ENCODE measurements around the gene SLC39A1. TPM values are rescaled to one million over a fixed set of nuclear protein-coding genes. Genes with fewer than 3 reads are reported as not detected.
"Not testable (repeated sequence)": the region's sequence is repeated elsewhere in the genome, so short reads cannot be mapped to it uniquely, and the experiment has no call there.

The SLC39A1 gene
- total RNA-seq, 1 donor from 2014 or later = 86.3 TPM

DNA sequence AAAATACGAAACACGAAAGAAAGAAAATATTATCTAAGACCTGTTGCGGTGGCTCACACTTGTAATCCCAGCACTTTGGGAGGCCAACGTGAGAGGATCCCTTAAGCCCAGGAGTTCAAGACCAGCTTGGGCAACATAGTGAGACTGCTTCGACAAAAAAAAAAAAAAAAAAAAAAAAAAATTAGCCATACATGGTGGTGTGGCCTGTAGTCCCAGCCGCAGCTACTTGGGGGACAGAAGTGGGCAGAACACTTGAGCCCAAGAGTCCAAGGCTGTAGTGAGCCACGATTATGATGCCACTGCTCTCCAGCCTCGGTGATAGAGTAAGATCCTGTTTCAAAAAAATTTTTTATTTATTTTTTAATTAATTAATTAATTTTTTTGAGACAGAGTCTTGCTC is 24.3 kb upstream of the SLC39A1 start:
- Histone ChIP-seq H3K4me3 (no peak overlapping the region), H3K27ac (peak overlapping the region in 1 of 2 donors; percentile 90), H3K36me3 (peaks cover 6 to 9% of the 10 kb centered on the region in 2 donors), H3K9me3 (no peaks in the 10 kb centered on the region), H3K4me1 (peaks cover 2 to 31% of the 10 kb centered on the region in 2 donors), H3K27me3 (no peaks in the 10 kb centered on the region)
- intact Hi-C loops (cut with DNase I) = loop anchor here (2.0 to 5.0 kb wide), 6 partner anchors 65 to 1150 kb away; partner anchors contain the start of genes GATAD2B, NPR1 and SLC50A1
- no peak for DNase-seq (ENCODE audit: low spot score in 2 of 2)
- TF ChIP-seq, protein P1, sequence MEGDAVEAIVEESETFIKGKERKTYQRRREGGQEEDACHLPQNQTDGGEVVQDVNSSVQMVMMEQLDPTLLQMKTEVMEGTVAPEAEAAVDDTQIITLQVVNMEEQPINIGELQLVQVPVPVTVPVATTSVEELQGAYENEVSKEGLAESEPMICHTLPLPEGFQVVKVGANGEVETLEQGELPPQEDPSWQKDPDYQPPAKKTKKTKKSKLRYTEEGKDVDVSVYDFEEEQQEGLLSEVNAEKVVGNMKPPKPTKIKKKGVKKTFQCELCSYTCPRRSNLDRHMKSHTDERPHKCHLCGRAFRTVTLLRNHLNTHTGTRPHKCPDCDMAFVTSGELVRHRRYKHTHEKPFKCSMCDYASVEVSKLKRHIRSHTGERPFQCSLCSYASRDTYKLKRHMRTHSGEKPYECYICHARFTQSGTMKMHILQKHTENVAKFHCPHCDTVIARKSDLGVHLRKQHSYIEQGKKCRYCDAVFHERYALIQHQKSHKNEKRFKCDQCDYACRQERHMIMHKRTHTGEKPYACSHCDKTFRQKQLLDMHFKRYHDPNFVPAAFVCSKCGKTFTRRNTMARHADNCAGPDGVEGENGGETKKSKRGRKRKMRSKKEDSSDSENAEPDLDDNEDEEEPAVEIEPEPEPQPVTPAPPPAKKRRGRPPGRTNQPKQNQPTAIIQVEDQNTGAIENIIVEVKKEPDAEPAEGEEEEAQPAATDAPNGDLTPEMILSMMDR (IDR thresholded peaks at IDR 0.05) = no peak

DNA sequence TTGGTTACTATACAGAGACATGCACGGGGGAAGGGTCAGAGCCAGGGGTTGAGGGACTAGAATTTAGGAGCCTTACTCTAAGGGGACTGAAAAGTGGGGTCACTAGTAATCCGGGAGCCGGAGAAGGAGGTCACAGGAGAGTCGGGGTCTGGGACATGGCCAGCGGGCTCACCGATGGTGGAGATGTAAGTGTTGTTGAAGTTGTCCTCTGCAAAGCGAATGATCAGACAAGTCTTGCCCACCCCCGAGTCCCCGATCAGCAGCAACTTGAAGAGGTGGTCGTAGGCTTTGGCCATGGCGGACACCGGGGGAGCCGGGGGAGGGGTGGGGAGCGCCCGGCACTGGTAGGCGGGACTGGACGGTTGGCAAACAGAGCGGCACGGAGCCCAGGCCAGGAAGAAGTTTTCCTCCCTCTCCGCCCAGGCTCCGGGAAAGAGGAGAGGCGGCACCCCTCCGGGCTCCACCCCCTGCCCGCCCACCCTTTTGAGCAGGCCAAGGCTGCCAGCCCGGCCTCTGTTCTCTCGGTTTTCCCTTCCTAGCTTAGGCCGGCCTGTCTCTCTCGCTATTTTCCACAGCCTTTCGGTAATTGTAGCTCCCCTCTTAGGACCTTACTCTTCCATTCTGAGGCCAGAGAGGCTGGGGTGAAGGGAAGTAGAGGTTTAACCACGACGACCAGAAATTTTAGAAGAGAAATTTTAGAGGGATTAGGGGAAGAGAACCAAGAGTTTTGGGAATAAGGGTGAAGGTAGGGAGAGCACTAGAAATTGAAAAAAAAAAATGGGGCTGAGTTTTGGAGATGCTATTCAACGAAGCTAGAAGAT is 22.8 kb upstream of the SLC39A1 start, which contains the start of gene RAB13:
RAB13 (minus strand) TSS at position 399 of the 821 bp plus-strand sequence; CDS start at position 296, 103 bp downstream.
- Histone ChIP-seq H3K36me3 (peaks cover 4 to 11% of the 10 kb centered on the region in 2 donors), H3K27me3 (no peaks in the 10 kb centered on the region), H3K4me1 (peaks cover 0 to 21% of the 10 kb centered on the region in 2 donors), H3K4me3 (peak within 1 kb of the TSS; percentile 71 to 72), H3K27ac (peak within 1 kb of the TSS; percentile 88 to 90), H3K9me3 (no peaks in the 10 kb centered on the region)
- intact Hi-C loops (cut with DNase I) = loop anchor here (1.0 to 5.0 kb wide), 10 partner anchors 19 to 1151 kb away; partner anchors contain the start of genes CREB3L4, CRTC2, DENND4B and GATAD2B
- TF ChIP-seq, protein P1 (IDR thresholded peaks at IDR 0.05) = no peak
- DNase-seq (ENCODE audit: low spot score in 2 of 2) = peak; percentile 58 to 93

GRCh38 chr1:153985341-153985912 is 22.1 kb upstream of the SLC39A1 start:
- TF ChIP-seq, protein P1 (IDR thresholded peaks at IDR 0.05) = no peak
- Histone ChIP-seq H3K36me3 (peaks cover 4 to 15% of the 10 kb centered on the region in 2 donors), H3K4me3 (peak overlapping the region; percentile 71 to 72), H3K9me3 (no peaks in the 10 kb centered on the region), H3K27ac (peak overlapping the region; percentile 88 to 90), H3K27me3 (no peaks in the 10 kb centered on the region), H3K4me1 (peaks cover 0 to 21% of the 10 kb centered on the region in 2 donors)
- intact Hi-C loops (cut with DNase I) = loop anchor here (5.0 kb wide), 2 partner anchors 308 to 1152 kb away; partner anchors contain the start of genes NPR1 and SLC50A1
- DNase-seq (ENCODE audit: low spot score in 2 of 2) = peak in 1 of 2 donors; percentile 83

- intact Hi-C loops (cut with DNase I) = no loop called here
- peak overlapping the region; percentile 88 to 90 for H3K27ac ChIP-seq
Observed at GRCh38 chr1:153984123-153984894, 21.0 kb upstream of the SLC39A1 start.

DNA sequence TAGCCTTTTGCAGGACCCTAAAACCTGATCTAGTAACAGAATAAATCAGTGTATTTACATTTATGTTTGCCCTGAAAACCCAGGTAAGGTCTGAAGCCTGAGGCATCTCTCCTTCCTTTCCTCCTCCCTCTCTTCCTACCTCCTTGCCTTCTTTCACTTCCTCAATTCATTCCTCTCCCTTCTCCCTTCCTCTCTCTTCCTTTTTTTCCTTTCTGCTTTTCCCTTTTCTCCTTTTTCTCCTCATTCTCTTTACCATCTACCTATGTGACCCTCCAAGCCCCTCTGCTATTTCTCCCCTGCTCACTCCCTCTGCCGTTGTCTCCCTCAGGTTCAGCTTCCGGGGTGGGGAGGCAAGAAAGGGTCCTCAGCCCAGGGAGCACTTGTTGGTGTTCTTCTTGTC is 18.4 kb upstream of the SLC39A1 start:
- H3K36me3 ChIP-seq = peaks cover 4 to 15% of the 10 kb centered on the region in 2 donors
- DNase-seq (ENCODE audit: low spot score in 2 of 2); H3K27me3 ChIP-seq; intact Hi-C loops (cut with DNase I); H3K27ac ChIP-seq; H3K4me3 ChIP-seq; H3K9me3 ChIP-seq: not testable (repeated sequence)
- H3K4me1 ChIP-seq = peaks cover 0 to 23% of the 10 kb centered on the region in 2 donors

More at GRCh38 chr1:153984123-153984894, 21.0 kb upstream of the SLC39A1 start:
- peaks cover 4 to 15% of the 10 kb centered on the region in 2 donors for H3K36me3 ChIP-seq
- no peak for DNase-seq (ENCODE audit: low spot score in 2 of 2)
- H3K4me1 ChIP-seq = peaks cover 0 to 17% of the 10 kb centered on the region in 2 donors
- TF ChIP-seq, protein P1 (IDR thresholded peaks at IDR 0.05) = no peak
- H3K4me3 ChIP-seq = peak overlapping the region; percentile 71 to 72
- no peaks in the 10 kb centered on the region for H3K9me3 ChIP-seq
- H3K27me3 ChIP-seq = no peaks in the 10 kb centered on the region

DNA sequence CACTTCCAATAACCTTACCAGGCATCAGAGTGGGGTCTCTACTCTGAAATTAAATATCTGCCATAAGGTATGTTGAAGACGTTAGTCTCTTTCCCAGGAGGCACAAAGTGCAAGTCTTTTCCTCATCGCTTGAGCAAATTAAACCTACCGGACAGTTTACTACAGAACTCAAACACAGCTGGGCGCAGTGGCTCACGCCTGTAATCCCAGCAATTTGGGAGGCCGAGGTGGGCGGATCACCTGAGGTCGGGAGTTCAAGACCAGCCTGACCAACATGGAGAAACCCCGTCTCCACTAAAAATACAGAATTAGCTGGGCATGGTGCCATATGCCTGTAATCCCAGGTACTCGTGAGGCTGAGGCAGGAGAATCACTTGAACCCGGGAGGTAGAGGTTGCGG is 15.8 kb upstream of the SLC39A1 start:
- H3K27ac ChIP-seq; H3K9me3 ChIP-seq; DNase-seq (ENCODE audit: low spot score in 2 of 2); H3K27me3 ChIP-seq; H3K4me3 ChIP-seq; intact Hi-C loops (cut with DNase I): not testable (repeated sequence)
- Histone ChIP-seq H3K36me3 (peaks cover 25 to 35% of the 10 kb centered on the region in 2 donors), H3K4me1 (peaks cover 6 to 15% of the 10 kb centered on the region in 2 donors)
